ENCODE measurements around the gene LHFPL5.

DNA sequence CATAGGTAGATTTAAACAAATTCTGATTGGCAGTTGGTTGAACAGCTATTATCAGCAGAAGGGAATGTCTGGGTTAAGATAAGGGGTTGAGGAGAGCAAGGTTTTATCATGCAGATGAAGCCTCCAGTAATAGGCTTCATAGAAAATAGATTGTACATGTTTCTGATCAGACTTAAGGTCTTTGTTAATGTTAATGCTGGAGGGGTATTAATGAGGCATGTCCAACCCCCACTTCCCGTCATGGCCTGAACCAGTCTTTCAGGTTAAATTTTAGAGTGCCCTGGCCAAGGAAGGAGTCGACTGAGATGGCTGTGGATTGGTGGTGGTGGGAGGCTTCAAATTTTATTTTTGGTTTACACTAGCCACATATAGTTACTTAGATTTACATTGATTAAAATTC is 21.0 kb upstream of the LHFPL5 start:
- no peak for TF ChIP-seq CTCF (IDR thresholded peaks at IDR 0.05)
- no peak for TF ChIP-seq EZH2 (IDR thresholded peaks at IDR 0.05; ENCODE audit: borderline replicate concordance, insufficient read depth, low read depth, low read length, poor library complexity, severe bottlenecking)

Measured in B cell (primary cell).